CD4-positive, CD25-positive, alpha-beta regulatory T cell (primary cell): ENCODE results near the gene C3orf38. TPM values are rescaled to one million over a fixed set of nuclear protein-coding genes. Genes with fewer than 3 reads are reported as not detected.

Experiments used
- ATAC-seq, 2 donors: fragments of 150-1000 bp; cut with Tn5 transposase; one replicate each; pipeline ENCODE4 v1.10.0; 2021; ENCODE audit warnings: low read depth in 2 of 2, moderate number of reproducible peaks in 2 of 2, moderate library complexity in 1 of 2
- DNase-seq, 3 donors: peaks; one replicate each; pipeline versions ENCODE4 v3.0.0 to v3.0.0-alpha.2; 2012 to 2022; ENCODE audit warnings: mixed read lengths in 1 of 3
- H3K27ac ChIP-seq: one replicate; pipeline ENCODE4 v1.7.0; 2013; ENCODE audit warnings: mild to moderate bottlenecking, low read length; ENCODE audit not compliant: insufficient read depth, poor library complexity, severe bottlenecking
- H3K27me3 ChIP-seq: one replicate; pipeline ENCODE4 v1.7.0; 2013; ENCODE audit warnings: low read length; ENCODE audit not compliant: control insufficient read depth, insufficient read depth
- H3K36me3 ChIP-seq: one replicate; pipeline ENCODE4 v1.7.0; 2013; ENCODE audit warnings: mild to moderate bottlenecking, low read length, moderate library complexity; ENCODE audit not compliant: control insufficient read depth, insufficient read depth
- H3K4me1 ChIP-seq: 2 replicates; pipeline ENCODE4 v1.7.0; 2013; ENCODE audit warnings: mild to moderate bottlenecking, low read length; ENCODE audit not compliant: insufficient read depth, control insufficient read depth, poor library complexity, severe bottlenecking
- H3K4me3 ChIP-seq: one replicate; pipeline ENCODE4 v1.7.0; 2013; ENCODE audit warnings: low read depth, mild to moderate bottlenecking, low read length, moderate library complexity
- H3K9me3 ChIP-seq, 2 experiments: 1 replicate in 1 of 2; 2 replicates in 1 of 2; pipeline ENCODE4 v1.7.0; 2013; ENCODE audit warnings: low read length in 2 of 2, mild to moderate bottlenecking in 1 of 2, moderate library complexity in 1 of 2; ENCODE audit not compliant: control insufficient read depth in 2 of 2
- H3K27ac Mint-ChIP-seq, 3 donors: one replicate each; pipeline ENCODE4 v1.8.0; 2020 to 2022; ENCODE audit warnings: mild to moderate bottlenecking in 3 of 3, mixed read lengths in 3 of 3, moderate library complexity in 2 of 3
- H3K27me3 Mint-ChIP-seq: one replicate; pipeline ENCODE4 v1.8.0; 2022; ENCODE audit warnings: mild to moderate bottlenecking, mixed read lengths
- H3K36me3 Mint-ChIP-seq: one replicate; pipeline ENCODE4 v1.8.0; 2020; ENCODE audit warnings: mixed read lengths
- H3K4me1 Mint-ChIP-seq, 4 donors: one replicate each; pipeline ENCODE4 v1.8.0; 2020 to 2022; ENCODE audit warnings: mixed read lengths in 4 of 4, mild to moderate bottlenecking in 1 of 4
- H3K4me3 Mint-ChIP-seq, 4 donors: one replicate each; pipeline ENCODE4 v1.8.0; 2020 to 2022; ENCODE audit warnings: mild to moderate bottlenecking in 4 of 4, mixed read lengths in 4 of 4, moderate library complexity in 3 of 4
- H3K9me3 Mint-ChIP-seq, 7 donors: one replicate each; pipeline ENCODE4 v1.8.0; 2020 to 2022; ENCODE audit warnings: mixed read lengths in 7 of 7, mild to moderate bottlenecking in 3 of 7, moderate library complexity in 2 of 7
- polyA plus RNA-seq, 4 donors: library from polyadenylated mRNA; unstranded; fragments of 300-500 nt; fragmentation: Illumina TruSeq; gene quantifications; one replicate each; pipeline ENCODE4 v1.2.3, GENCODE V29; 2021
- total RNA-seq: library from RNA; stranded (reverse); gene quantifications from one replicate; pipeline ENCODE4 v1.2.3, GENCODE V29; 2022

The C3orf38 gene
- total and polyA plus RNA-seq, 5 donors from 2014 or later, result 20.0 to 46.9 (median 23.8) TPM

GRCh38 chr3:88147261-88147660, 2.5 kb upstream of the C3orf38 start:
- Histone ChIP-seq H3K36me3 (no peaks in the 10 kb centered on the region), H3K4me3 (no peak overlapping the region), H3K27ac (no peak overlapping the region), H3K4me1 (peaks cover 27% of the 10 kb centered on the region), H3K27me3 (no peaks in the 10 kb centered on the region), H3K9me3 (no peaks in the 10 kb centered on the region)
- Mint-ChIP-seq H3K4me3 (peak overlapping the region in 2 of 4 donors; percentile 79 to 100), H3K4me1 (peaks cover 4 to 52% (median 27%) of the 10 kb centered on the region in 4 donors), H3K36me3 (peaks cover 3% of the 10 kb centered on the region), H3K27me3 (no peaks in the 10 kb centered on the region), H3K27ac (peak overlapping the region in 1 of 3 donors; percentile 65), H3K9me3 (no peaks in the 10 kb centered on the region)
- DNase-seq (no peak), ATAC-seq (no peak)

GRCh38 chr3:88148651-88149050, 1.1 kb upstream of the C3orf38 start:
- Mint-ChIP-seq H3K4me1 (peaks cover 12 to 53% (median 34%) of the 10 kb centered on the region in 4 donors), H3K27ac (peak overlapping the region in 2 of 3 donors; percentile 93 to 97), H3K9me3 (no peaks in the 10 kb centered on the region), H3K36me3 (peaks cover 8% of the 10 kb centered on the region), H3K4me3 (peak overlapping the region; percentile 95 to 100 (median 98)), H3K27me3 (no peaks in the 10 kb centered on the region)
- Histone ChIP-seq H3K4me1 (peaks cover 32% of the 10 kb centered on the region), H3K27ac (peak overlapping the region; percentile 86), H3K4me3 (peak overlapping the region; percentile 97), H3K27me3 (no peaks in the 10 kb centered on the region), H3K9me3 (no peaks in the 10 kb centered on the region), H3K36me3 (peaks cover 5% of the 10 kb centered on the region)
- DNase-seq (no peak), ATAC-seq (no peak)

- peak overlapping the region; percentile 85 to 97 (median 93) for H3K27ac Mint-ChIP-seq
- no peaks in the 10 kb centered on the region for H3K9me3 Mint-ChIP-seq
- no peaks in the 10 kb centered on the region for H3K27me3 ChIP-seq
- no peaks in the 10 kb centered on the region for H3K27me3 Mint-ChIP-seq
- peaks cover 8% of the 10 kb centered on the region for H3K36me3 Mint-ChIP-seq
- DNase-seq, result no peak
- H3K4me1 ChIP-seq, result peaks cover 32% of the 10 kb centered on the region
- H3K36me3 ChIP-seq, result peaks cover 9% of the 10 kb centered on the region
- ATAC-seq, result peak in 1 of 2 donors; percentile 4
- H3K4me3 Mint-ChIP-seq, result peak overlapping the region; percentile 95 to 100 (median 98)
- H3K27ac ChIP-seq, result peak overlapping the region; percentile 86
- no peaks in the 10 kb centered on the region for H3K9me3 ChIP-seq
- H3K4me1 Mint-ChIP-seq, result peaks cover 12 to 53% (median 34%) of the 10 kb centered on the region in 4 donors
- peak overlapping the region; percentile 97 for H3K4me3 ChIP-seq
These were observed 654 bp upstream of the C3orf38 start for GRCh38 chr3:88149101-88149508.

DNA sequence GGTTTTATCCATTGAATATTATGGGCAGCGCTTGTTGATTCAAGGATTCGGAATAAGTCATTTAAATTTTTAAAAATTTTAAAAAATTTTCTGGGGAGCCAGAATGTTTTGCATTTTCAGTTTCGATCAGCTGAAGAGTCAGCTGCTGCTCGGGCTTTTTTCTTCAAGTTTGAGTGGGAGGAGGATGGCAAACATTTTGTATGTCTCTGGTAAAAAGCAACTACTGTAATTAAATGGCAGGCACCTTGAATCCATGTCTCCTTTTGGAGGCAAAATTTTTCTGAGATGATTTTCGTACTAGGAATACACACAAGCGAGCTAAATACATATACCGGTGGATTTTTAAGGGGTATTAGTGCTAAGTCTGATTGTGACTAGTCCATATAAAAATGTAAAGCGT, 612 bp downstream of the C3orf38 start:
- no peaks in the 10 kb centered on the region for H3K27me3 ChIP-seq
- H3K9me3 Mint-ChIP-seq, result no peaks in the 10 kb centered on the region
- peaks cover 11% of the 10 kb centered on the region for H3K36me3 Mint-ChIP-seq
- H3K27ac ChIP-seq, result peak overlapping the region; percentile 86
- no peak for ATAC-seq
- H3K4me3 ChIP-seq, result peak overlapping the region; percentile 97
- peak overlapping the region; percentile 97 to 99 (median 98) for H3K27ac Mint-ChIP-seq
- DNase-seq, result peak in 2 of 3 donors; percentile 47 to 67
- H3K9me3 ChIP-seq, result no peaks in the 10 kb centered on the region
- peak overlapping the region; percentile 98 to 100 (median 98) for H3K4me3 Mint-ChIP-seq
- H3K4me1 ChIP-seq, result peaks cover 32% of the 10 kb centered on the region
- H3K27me3 Mint-ChIP-seq, result no peaks in the 10 kb centered on the region
- H3K36me3 ChIP-seq, result peaks cover 20% of the 10 kb centered on the region
- peaks cover 17 to 53% (median 38%) of the 10 kb centered on the region in 4 donors for H3K4me1 Mint-ChIP-seq

DNA sequence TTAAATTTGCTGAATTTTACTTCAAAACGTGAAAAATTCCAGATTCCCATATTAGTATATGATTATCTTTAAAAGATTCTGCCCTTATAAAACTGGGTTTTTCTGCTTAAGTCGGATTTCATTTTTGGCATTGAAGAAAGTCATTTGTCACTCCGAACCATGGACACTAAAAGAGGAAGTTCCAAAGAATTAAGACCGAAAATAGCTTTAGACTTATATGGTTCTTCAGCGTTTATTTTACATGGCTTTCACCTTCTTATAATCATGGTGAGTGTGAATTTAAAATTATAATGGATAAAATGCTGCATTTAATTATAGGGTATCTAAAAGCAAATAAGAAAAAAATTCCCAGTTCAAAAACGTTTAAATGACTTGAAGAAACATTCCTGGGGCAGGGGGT, 1.0 kb downstream of the C3orf38 start:
- Histone ChIP-seq H3K27me3 (no peaks in the 10 kb centered on the region), H3K36me3 (peaks cover 25% of the 10 kb centered on the region), H3K9me3 (no peaks in the 10 kb centered on the region), H3K4me3 (peak overlapping the region; percentile 97), H3K4me1 (peaks cover 32% of the 10 kb centered on the region), H3K27ac (peak overlapping the region; percentile 86)
- Mint-ChIP-seq H3K4me3 (peak overlapping the region; percentile 98 to 100 (median 98)), H3K9me3 (no peaks in the 10 kb centered on the region), H3K27me3 (no peaks in the 10 kb centered on the region), H3K4me1 (peaks cover 17 to 57% (median 41%) of the 10 kb centered on the region in 4 donors), H3K36me3 (peaks cover 15% of the 10 kb centered on the region), H3K27ac (peak overlapping the region; percentile 93 to 99 (median 97))
- ATAC-seq (no peak), DNase-seq (peak in 1 of 3 donors; percentile 12)

GRCh38 chr3:88151358-88151757, 1.6 kb downstream of the C3orf38 start:
- peak overlapping the region in 2 of 3 donors; percentile 13 to 97 for H3K27ac Mint-ChIP-seq
- DNase-seq (peak in 1 of 3 donors; percentile 34), ATAC-seq (no peak)
- no peaks in the 10 kb centered on the region for H3K27me3 Mint-ChIP-seq
- Histone ChIP-seq H3K27ac (peak overlapping the region; percentile 86), H3K9me3 (no peaks in the 10 kb centered on the region), H3K4me1 (peaks cover 36% of the 10 kb centered on the region), H3K36me3 (peaks cover 30% of the 10 kb centered on the region), H3K27me3 (no peaks in the 10 kb centered on the region), H3K4me3 (peak overlapping the region; percentile 97)
- H3K36me3 Mint-ChIP-seq, result peaks cover 20% of the 10 kb centered on the region
- H3K4me1 Mint-ChIP-seq, result peaks cover 17 to 63% (median 45%) of the 10 kb centered on the region in 4 donors
- peak overlapping the region; percentile 98 to 100 (median 98) for H3K4me3 Mint-ChIP-seq
- H3K9me3 Mint-ChIP-seq, result no peaks in the 10 kb centered on the region

DNA sequence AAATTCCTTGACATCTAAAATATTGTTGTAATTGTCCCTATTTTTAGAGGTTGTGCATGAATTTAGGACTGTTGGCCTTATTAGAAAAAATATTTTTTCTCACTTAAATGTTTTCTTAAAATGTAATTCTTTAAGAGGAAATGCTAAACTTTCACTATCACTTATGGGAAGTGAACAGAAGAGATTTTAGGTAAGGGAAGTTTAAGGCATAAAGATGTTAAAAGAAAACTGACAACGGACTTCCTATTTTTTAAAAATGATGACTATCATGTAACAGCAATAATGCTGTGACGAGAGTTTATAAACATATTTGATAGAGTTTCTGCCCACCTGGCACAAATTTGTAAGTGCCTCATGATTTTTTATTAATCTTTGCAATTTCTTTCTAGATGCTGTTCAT, 3.1 kb downstream of the C3orf38 start:
- peaks cover 24 to 68% (median 53%) of the 10 kb centered on the region in 4 donors for H3K4me1 Mint-ChIP-seq
- Histone ChIP-seq H3K4me1 (peaks cover 40% of the 10 kb centered on the region), H3K4me3 (peak overlapping the region; percentile 42), H3K9me3 (no peaks in the 10 kb centered on the region), H3K27ac (peak overlapping the region; percentile 41), H3K27me3 (no peaks in the 10 kb centered on the region), H3K36me3 (peaks cover 44% of the 10 kb centered on the region)
- ATAC-seq (no peak), DNase-seq (no peak)
- peaks cover 31% of the 10 kb centered on the region for H3K36me3 Mint-ChIP-seq
- no peaks in the 10 kb centered on the region for H3K9me3 Mint-ChIP-seq
- peak overlapping the region in 1 of 3 donors; percentile 4 for H3K27ac Mint-ChIP-seq
- peak overlapping the region; percentile 27 to 100 (median 98) for H3K4me3 Mint-ChIP-seq
- no peaks in the 10 kb centered on the region for H3K27me3 Mint-ChIP-seq

DNA sequence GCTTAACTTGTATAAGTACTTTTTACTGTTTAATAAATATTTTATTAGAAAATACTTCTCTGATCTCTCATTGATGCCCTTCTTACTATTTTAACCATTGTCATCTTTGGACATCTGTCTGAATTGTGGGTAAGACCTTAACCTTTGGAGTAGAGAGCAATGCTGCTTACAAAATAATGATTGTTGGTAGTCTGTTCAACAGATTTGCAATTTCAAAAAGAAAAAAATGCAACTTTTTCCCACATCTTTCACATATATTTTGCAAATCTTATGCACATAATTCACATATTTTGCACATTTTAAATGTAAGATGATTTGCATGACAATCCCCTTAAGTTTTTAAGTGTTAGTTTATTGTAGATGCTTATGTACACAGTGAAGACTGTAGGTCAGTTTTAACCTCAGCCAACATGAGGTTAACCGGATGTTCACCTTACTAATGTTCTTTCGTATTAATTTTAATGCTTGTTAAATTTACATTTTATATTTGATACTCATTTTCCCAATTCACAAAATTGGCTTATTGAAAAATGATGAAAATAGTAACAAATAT, 16.7 kb downstream of the C3orf38 start:
- Mint-ChIP-seq H3K9me3 (peaks cover 0 to 4% (median 0%) of the 10 kb centered on the region in 7 donors), H3K4me1 (peaks cover 19 to 33% (median 22%) of the 10 kb centered on the region in 4 donors), H3K27ac (no peak overlapping the region), H3K4me3 (no peak overlapping the region), H3K27me3 (no peaks in the 10 kb centered on the region), H3K36me3 (peaks cover 30% of the 10 kb centered on the region)
- Histone ChIP-seq H3K36me3 (peaks cover 17% of the 10 kb centered on the region), H3K27me3 (no peaks in the 10 kb centered on the region), H3K4me1 (no peaks in the 10 kb centered on the region), H3K4me3 (no peak overlapping the region), H3K27ac (no peak overlapping the region), H3K9me3 (no peaks in the 10 kb centered on the region)
- DNase-seq, result no peak
- no peak for ATAC-seq
